A204.1 (cell line): ENCODE measurements around the gene MRAP2.
"Not testable (repeated sequence)": the region's sequence is repeated elsewhere in the genome, so short reads cannot be mapped to it uniquely, and the experiment has no call there.

Experiments used
- FAIRE-seq: peaks from 2 replicates; lab custom pipeline; 2012; peaks lifted over from hg19 to GRCh38; lab: Jason Lieb, UNC

The MRAP2 gene

DNA sequence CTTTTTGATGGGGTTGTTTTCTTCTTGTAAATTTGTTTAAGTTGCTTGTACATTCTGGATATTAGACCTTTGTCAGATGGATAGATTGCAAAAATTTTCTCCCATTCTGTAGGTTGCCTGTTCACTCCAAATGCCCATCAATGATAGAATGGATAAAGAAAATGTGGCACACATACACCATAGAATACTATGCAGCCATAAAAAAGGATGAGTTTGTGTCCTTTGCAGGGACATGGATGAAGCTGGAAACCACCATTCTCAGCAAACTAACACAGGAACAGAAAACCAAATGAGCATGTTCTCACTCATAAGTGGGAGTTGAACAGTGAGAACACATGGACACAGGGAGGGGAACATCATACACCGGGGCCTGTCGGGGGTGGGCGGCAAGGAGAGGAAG is 1.6 kb upstream of the MRAP2 start:
- not testable (repeated sequence) for FAIRE-seq

GRCh38 chr6:84035484-84035883 is 1.9 kb downstream of the MRAP2 start:
- FAIRE-seq = no peak

GRCh38 chr6:84037425-84038089 is 4.0 kb downstream of the MRAP2 start:
- FAIRE-seq = no peak

GRCh38 chr6:84042603-84043002 is 9.0 kb downstream of the MRAP2 start:
- FAIRE-seq = no peak

GRCh38 chr6:84043555-84043954 is 10.0 kb downstream of the MRAP2 start:
- FAIRE-seq = no peak

DNA sequence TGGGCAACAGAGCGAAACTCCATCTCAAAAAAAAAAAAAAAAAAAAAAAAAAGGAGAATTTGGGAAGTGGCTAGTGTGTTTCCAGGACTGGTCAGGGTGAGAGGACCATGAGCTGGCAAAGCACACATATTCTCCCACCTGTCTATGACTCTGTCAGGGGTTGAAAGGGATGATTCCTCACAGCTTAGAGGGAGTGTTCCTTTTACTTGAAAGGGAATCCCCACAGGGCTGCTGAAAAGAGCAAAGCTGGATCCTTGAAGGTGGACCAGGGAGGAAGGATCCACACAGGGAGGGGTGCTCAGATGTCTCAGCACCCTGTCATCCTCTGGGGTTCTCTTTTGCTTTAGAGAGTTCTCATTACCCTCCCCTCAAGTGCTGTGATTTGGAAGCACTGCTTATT is 13.2 kb downstream of the MRAP2 start:
- FAIRE-seq = no peak

- FAIRE-seq = no peak
Measured at GRCh38 chr6:84048588-84048987, 15.0 kb downstream of the MRAP2 start.

DNA sequence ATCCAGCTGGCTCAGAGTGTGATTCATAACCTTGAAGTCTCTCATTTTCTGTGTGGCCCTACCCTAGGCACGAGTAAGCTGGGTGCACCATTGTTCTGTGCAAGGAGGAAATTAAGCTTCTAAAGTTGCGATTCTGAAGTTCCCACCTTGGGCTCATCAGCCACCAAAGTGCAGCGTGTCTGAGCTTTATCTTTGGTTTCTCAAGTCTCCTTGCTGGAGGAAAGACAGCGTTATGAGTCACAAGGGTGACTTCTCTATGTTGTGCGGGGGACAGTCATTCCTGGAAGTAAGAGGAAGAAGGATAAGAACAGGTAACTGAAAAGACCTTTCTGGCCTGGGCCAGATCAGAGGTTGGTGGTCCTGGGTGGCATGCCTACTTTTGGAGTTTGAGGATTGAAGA is 16.8 kb downstream of the MRAP2 start:
- FAIRE-seq = no peak

DNA sequence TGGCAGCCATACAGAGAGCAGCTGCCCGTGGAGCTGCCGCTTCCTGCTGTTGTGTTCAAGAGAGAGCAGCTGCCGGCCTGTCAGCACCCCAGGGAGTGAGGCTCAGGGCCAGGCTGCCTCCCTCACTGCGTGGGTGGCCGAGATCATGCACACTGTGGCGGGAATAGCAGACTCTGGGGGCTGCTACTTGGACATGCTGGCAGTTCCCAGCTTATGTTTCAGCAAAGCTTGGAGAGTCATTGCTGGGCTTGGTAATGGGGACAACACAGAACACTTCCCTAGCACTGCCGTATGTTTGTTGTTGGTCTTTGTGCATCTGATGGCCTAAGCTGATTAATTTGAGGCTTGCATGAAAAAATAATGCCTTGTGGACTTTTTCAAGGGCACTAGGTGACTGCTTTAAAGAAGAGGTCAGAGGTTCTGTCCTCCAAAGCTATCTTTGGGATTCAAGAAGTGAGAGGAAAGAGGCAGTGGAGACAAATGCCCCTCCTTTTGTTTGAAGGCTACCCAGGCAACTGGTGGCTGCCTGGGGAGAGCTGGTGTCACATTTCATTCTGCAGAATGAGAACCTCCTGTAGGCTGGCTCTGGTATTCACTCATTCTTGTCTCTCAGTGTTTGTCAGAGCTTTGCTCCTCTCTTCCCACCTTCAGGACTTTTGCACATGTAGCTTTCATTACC is 18.8 kb downstream of the MRAP2 start:
- no peak for FAIRE-seq

- FAIRE-seq = no peak
Measured at GRCh38 chr6:84052883-84053241, 19.3 kb downstream of the MRAP2 start.

DNA sequence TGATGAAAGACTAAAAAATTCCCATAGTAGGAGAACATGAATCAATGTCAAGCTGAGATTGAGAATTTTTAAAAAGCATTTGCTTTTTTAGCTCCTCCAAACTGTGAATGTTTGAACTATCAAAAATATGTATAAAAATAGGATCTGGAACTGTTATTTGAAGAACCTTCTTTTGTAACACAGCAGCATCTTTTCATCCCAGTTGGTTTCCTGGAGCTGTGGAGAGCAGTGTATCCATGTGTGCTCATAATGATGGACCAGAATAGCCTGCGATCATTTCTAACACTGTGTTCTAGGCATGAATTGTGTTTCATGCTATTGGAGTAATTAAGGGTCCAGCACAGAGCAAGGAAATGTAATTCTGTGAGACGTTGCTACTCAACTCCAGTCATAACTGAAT is 22.1 kb downstream of the MRAP2 start:
- no peak for FAIRE-seq

DNA sequence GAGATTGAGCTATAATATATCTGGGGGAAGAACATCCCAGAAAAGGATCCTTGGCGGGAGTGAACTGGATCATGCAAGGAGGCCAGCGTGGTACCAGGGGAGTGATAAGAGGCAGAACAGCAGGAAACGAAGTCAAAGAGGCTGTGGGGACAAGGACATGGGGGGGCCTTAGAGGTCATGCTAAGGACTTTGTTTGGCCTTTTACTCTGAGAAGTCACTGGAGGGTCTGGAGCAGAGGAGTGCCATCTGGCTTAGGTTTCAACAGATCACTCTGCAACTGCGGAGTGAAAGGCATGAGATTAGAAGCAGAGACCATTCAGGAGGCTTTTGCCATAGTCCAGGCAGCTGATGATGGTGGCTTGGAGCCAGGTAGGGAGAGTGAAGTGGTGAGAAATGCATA is 24.3 kb downstream of the MRAP2 start:
- FAIRE-seq = no peak

- FAIRE-seq = no peak
Measured at GRCh38 chr6:84059082-84059481, 25.5 kb downstream of the MRAP2 start.

DNA sequence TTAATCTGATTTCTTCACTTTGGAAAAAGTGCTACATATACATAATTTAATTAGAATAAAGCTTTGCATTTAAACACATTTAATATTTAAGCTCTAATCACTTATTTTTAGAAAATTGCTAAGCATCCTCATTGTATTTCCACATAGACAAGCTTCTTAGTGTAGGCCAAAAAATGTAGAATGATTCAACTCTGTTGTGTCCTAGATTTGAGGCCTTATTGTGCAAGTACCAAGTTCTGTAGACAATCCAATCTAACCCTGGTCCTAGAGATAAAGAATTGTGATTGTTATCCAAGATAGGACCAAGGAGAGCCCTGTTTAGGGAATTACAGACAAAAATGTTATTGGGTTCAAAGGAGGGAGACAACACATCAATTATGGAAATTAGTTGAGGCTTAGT is 27.6 kb downstream of the MRAP2 start:
- FAIRE-seq = no peak

DNA sequence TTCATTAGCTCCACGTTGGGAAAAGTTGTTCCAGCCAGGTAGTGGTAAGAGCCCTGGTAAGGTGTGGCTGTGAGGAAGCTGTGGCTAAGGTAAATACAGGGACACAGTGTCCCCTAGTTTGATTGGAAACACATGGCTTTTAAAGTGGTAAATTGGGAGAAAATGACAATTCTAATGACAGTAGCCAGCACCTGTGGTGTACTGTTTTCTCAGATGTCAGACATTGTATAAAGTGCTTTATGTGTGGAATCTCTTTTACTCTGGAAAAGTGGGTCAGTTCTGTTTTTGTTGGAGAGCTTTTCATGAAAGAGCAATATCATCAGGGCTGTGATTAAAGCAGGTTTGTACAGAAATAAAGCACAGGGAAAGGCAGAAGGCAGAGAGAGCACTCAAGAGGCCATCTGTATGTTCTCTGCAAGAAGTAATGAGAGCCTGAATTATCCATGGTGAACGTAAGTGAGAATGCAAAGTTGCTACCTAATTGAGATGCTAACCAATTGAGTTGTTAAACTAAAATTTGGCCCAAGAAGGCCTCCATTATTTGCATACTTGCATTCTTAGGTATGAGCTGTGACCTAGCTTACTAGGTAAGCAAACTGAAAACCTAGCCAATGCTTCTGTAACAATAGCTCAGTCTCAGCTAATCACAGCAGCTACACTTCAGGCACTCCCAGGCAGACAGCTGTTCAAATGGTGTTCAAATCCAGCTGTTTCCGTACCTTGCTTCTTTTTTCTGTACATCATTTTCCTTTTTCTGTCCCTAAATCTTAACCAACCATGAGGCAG is 28.2 kb downstream of the MRAP2 start:
- FAIRE-seq = no peak

- no peak for FAIRE-seq
Measured at GRCh38 chr6:84062519-84063154, 29.1 kb downstream of the MRAP2 start.

GRCh38 chr6:84065693-84066290 is 32.2 kb downstream of the MRAP2 start:
- FAIRE-seq = no peak

- no peak for FAIRE-seq
Measured at GRCh38 chr6:84066536-84066935, 33.0 kb downstream of the MRAP2 start.

DNA sequence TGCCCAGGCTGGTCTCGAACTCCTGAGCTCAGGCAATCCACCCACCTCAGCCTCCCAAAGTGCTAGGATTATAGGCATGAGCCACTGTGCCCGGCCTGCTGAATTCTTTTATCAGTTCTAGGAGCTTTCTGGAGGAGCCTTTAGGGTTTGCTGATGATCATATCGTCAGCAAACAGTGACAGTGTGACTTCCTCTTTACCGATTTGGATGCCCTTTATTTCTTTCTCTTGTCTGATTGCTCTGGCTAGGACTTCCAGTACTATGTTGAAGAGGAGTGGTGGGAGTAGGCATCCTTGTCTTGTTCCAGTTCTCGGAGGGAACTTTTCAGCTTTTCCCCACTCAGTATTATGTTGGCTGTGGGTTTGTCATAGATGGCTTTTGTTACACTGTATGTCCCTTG is 35.3 kb downstream of the MRAP2 start:
- FAIRE-seq = not testable (repeated sequence)

GRCh38 chr6:84072442-84072997 is 38.9 kb downstream of the MRAP2 start:
- no peak for FAIRE-seq

DNA sequence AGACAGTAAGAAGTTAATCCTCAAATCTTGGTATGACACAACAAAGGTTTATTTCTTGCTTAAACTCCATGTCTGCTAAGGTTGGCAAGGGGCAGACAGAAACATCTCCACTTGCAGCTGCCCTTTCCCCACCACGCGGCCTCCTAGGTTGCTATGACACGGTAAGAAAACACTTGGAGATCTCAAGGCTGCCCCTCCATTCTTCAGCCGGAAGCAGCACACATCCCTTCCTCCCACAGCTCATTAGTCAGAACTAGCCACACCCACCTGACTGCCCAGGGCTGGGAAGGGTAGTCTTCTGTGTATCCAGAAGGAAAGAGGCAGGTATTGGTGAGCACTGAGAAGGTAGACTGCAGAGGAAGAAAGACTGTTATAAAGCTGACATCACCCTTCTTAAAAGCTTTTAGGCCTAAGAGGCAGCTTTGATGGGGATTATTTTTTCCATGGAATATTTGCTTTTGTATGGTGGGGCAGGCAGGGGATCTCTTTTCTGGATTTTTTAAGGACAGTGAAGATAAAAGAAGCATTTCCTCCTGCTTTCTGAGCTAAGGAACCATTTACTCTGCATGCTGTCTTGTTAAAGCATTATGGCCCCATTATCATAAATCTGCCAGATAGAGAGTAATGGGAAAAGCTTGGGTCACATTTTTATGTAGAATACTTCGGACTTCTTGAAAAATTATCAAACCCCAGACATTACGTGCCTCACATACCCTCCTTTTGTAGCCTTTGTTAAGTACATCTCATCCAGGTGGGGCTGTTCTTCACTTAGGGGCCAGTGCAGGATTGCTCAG is 41.6 kb downstream of the MRAP2 start:
- FAIRE-seq = no peak
